ENCODE measurements around the gene PRRX1.

PRRX1 gene

GRCh38 chr1:170723518-170723917 is 59.6 kb downstream of the PRRX1 start:
- no peak for DNase-seq

GRCh38 chr1:170725326-170725725 is 61.4 kb downstream of the PRRX1 start:
- DNase-seq: no peak

- DNase-seq: no peak
Measured at GRCh38 chr1:170727963-170728362, 64.0 kb downstream of the PRRX1 start.

- DNase-seq: no peak
Measured at GRCh38 chr1:170729225-170730002, 65.5 kb downstream of the PRRX1 start.

GRCh38 chr1:170730014-170730413 is 66.1 kb downstream of the PRRX1 start:
- no peak for DNase-seq

GRCh38 chr1:170730438-170730837 is 66.5 kb downstream of the PRRX1 start:
- DNase-seq: no peak

GRCh38 chr1:170731566-170732251 is 67.8 kb downstream of the PRRX1 start:
- no peak for DNase-seq

- no peak for DNase-seq
Measured at GRCh38 chr1:170732252-170732588, 68.3 kb downstream of the PRRX1 start.

- DNase-seq: no peak
Measured at GRCh38 chr1:170734412-170735175, 70.7 kb downstream of the PRRX1 start.

GRCh38 chr1:170735366-170736263 is 71.7 kb downstream of the PRRX1 start:
- DNase-seq: no peak

- no peak for DNase-seq
Measured at GRCh38 chr1:170739803-170740202, 75.9 kb downstream of the PRRX1 start.

GRCh38 chr1:170741678-170742077 is 77.7 kb downstream of the PRRX1 start:
- no peak for DNase-seq

GRCh38 chr1:170742600-170742999 is 78.7 kb downstream of the PRRX1 start:
- DNase-seq: no peak

- no peak for DNase-seq
Measured at GRCh38 chr1:170743083-170743482, 79.2 kb downstream of the PRRX1 start.

- DNase-seq: no peak
Measured at GRCh38 chr1:170749549-170749948, 85.6 kb downstream of the PRRX1 start.

GRCh38 chr1:170749959-170750358 is 86.0 kb downstream of the PRRX1 start:
- no peak for DNase-seq

GRCh38 chr1:170755795-170756194 is 91.9 kb downstream of the PRRX1 start:
- DNase-seq: no peak

GRCh38 chr1:170758992-170759391 is 95.1 kb downstream of the PRRX1 start:
- DNase-seq: no peak

- DNase-seq: no peak
Measured at GRCh38 chr1:170765279-170765678, 101.3 kb downstream of the PRRX1 start.

GRCh38 chr1:170765712-170766330 is 101.9 kb downstream of the PRRX1 start:
- no peak for DNase-seq

GRCh38 chr1:170768929-170769328 is 105.0 kb downstream of the PRRX1 start:
- DNase-seq: no peak

- DNase-seq: no peak
Measured at GRCh38 chr1:170769691-170770090, 105.8 kb downstream of the PRRX1 start.

Data from stimulated activated CD4-positive, alpha-beta T cell treated with anti-CD3 and anti-CD28 coated beads, Interleukin-2, amount 100 ng/mL, for 24 hours (primary cell).